GM18951 (cell line): ENCODE data around the gene RFPL3.
"Not testable (repeated sequence)": the region's sequence is repeated elsewhere in the genome, so short reads cannot be mapped to it uniquely, and the experiment has no call there.

Source experiments
- POLR2A ChIP-seq: IDR thresholded peaks from 4 replicates; pipeline ENCODE4 v1.6.1; 2011; ENCODE audit warnings: mild to moderate bottlenecking; ENCODE audit not compliant: insufficient read length, insufficient read depth; ENCODE audit errors: extremely low read depth
- in situ Hi-C: fragments of 300-500 bp; cut with MboI; formaldehyde crosslinking; loops from one replicate; pipeline ENCODE4 v1.12.0; 2022; ENCODE audit warnings: low sequenced_read_pairs, mixed read lengths, inconsistent platforms; ENCODE audit not compliant: unreplicated experiment

RFPL3 gene

GRCh38 chr22:32352681-32353080, 5.0 kb upstream of the RFPL3 start:
- no peak for TF ChIP-seq POLR2A
- in situ Hi-C loops, result no loop called here

- in situ Hi-C loops, result no loop called here
- no peak for TF ChIP-seq POLR2A
These were observed 4.4 kb upstream of the RFPL3 start for GRCh38 chr22:32353292-32353691.

GRCh38 chr22:32353840-32354239, 3.8 kb upstream of the RFPL3 start:
- no peak for TF ChIP-seq POLR2A
- in situ Hi-C loops, result no loop called here

GRCh38 chr22:32354360-32355351, 3.0 kb upstream of the RFPL3 start:
- in situ Hi-C loops, result no loop called here
- TF ChIP-seq POLR2A, result no peak

- in situ Hi-C loops, result no loop called here
- TF ChIP-seq POLR2A, result no peak
These were observed 1.9 kb upstream of the RFPL3 start for GRCh38 chr22:32355760-32356159.

- in situ Hi-C loops, result not testable (repeated sequence)
These were observed 2.4 kb downstream of the RFPL3 start for GRCh38 chr22:32360096-32360495.

- in situ Hi-C loops, result no loop called here
These were observed 3.6 kb downstream of the RFPL3 start for GRCh38 chr22:32361257-32361656.

GRCh38 chr22:32364210-32364609, 6.5 kb downstream of the RFPL3 start:
- no peak for TF ChIP-seq POLR2A
- in situ Hi-C loops, result no loop called here

More at GRCh38 chr22:32361257-32361656, 3.6 kb downstream of the RFPL3 start:
- TF ChIP-seq POLR2A, result no peak

- no peak for TF ChIP-seq POLR2A
- in situ Hi-C loops, result no loop called here
These were observed 18.2 kb downstream of the RFPL3 start for GRCh38 chr22:32375678-32376450.

GRCh38 chr22:32376681-32377080, 19.0 kb downstream of the RFPL3 start:
- in situ Hi-C loops, result no loop called here
- no peak for TF ChIP-seq POLR2A

GRCh38 chr22:32378707-32379272, 21.1 kb downstream of the RFPL3 start:
- in situ Hi-C loops, result no loop called here
- TF ChIP-seq POLR2A, result no peak

- in situ Hi-C loops, result no loop called here
- TF ChIP-seq POLR2A, result no peak
These were observed 23.3 kb downstream of the RFPL3 start for GRCh38 chr22:32380991-32381390.

- TF ChIP-seq POLR2A, result no peak
- in situ Hi-C loops, result no loop called here
These were observed 28.0 kb downstream of the RFPL3 start for GRCh38 chr22:32385681-32386080.
